ENCODE data around the gene VAC14.

Gene VAC14

GRCh38 chr16:70721202-70721963, 79.6 kb downstream of the VAC14 start:
- DNase-seq = no peak

- DNase-seq = no peak
These were observed 80.3 kb downstream of the VAC14 start for GRCh38 chr16:70720425-70721201.

GRCh38 chr16:70717065-70717464, 83.9 kb downstream of the VAC14 start:
- no peak for DNase-seq

- DNase-seq = no peak
These were observed 85.0 kb downstream of the VAC14 start for GRCh38 chr16:70715860-70716357.

- peak; percentile 52 to 82 for DNase-seq
These were observed 85.7 kb downstream of the VAC14 start for GRCh38 chr16:70715055-70715858.

GRCh38 chr16:70714581-70715054, 86.3 kb downstream of the VAC14 start:
- no peak for DNase-seq

- no peak for DNase-seq
These were observed 87.1 kb downstream of the VAC14 start for GRCh38 chr16:70713824-70714223.

- no peak for DNase-seq
These were observed 87.6 kb downstream of the VAC14 start for GRCh38 chr16:70713342-70713741.

- DNase-seq = no peak
These were observed 88.0 kb downstream of the VAC14 start for GRCh38 chr16:70712942-70713341.

GRCh38 chr16:70712359-70712758, 88.6 kb downstream of the VAC14 start:
- no peak for DNase-seq

- peak in 1 of 2 experiments; percentile 49 for DNase-seq
These were observed 89.5 kb downstream of the VAC14 start for GRCh38 chr16:70711211-70712031.

GRCh38 chr16:70710422-70711210, 90.3 kb downstream of the VAC14 start:
- DNase-seq = no peak

GRCh38 chr16:70709942-70710341, 91.0 kb downstream of the VAC14 start:
- no peak for DNase-seq

GRCh38 chr16:70709457-70709856, 91.5 kb downstream of the VAC14 start:
- DNase-seq = no peak

- DNase-seq = no peak
These were observed 92.4 kb downstream of the VAC14 start for GRCh38 chr16:70708366-70709246.

GRCh38 chr16:70706948-70707465, 94.0 kb downstream of the VAC14 start:
- DNase-seq = no peak

- DNase-seq = no peak
These were observed 95.9 kb downstream of the VAC14 start for GRCh38 chr16:70705056-70705455.

- peak in 1 of 2 experiments; percentile 50 for DNase-seq
These were observed 96.4 kb downstream of the VAC14 start for GRCh38 chr16:70704586-70704985.

- DNase-seq = peak in 1 of 2 experiments; percentile 65
These were observed 97.0 kb downstream of the VAC14 start for GRCh38 chr16:70703835-70704381.
